HepG2 (cell line): ENCODE results near the gene TMEM209. TPM values are rescaled to one million over a fixed set of nuclear protein-coding genes. Genes with fewer than 3 reads are reported as not detected.
A peak's percentile ranks its signal among the peaks of the same experiment; 100 is the strongest.

ENCODE experiments used
- ATAC-seq: fragments of 200-7000 bp; cut with Tn5 transposase; 3 replicates; pipeline ENCODE4 v1.9.1; 2020; ENCODE audit warnings: mild to moderate bottlenecking, moderate library complexity
- BruUV-seq: library from RNA; stranded (reverse); fragments of 400-500 nt; replicated peaks from 2 replicates; lab custom pipeline; 2021; lab: Mats Ljungman, UMichigan
- CTCF ChIA-PET: fragments of 300-600 bp; formaldehyde crosslinking; extraction: SDS; loops from one replicate; lab custom pipeline; 2021; ENCODE audit warnings: low total read pairs, inconsistent platforms, low intra/inter-chr PET ratio; lab: Yijun Ruan, JAX
- POLR2A ChIA-PET: fragments of 350-600 bp; sonication (Branson Sonifier 250); formaldehyde crosslinking; loops from one replicate; lab custom pipeline; 2020; ENCODE audit warnings: antibody characterized with exemption, inconsistent platforms; lab: Yijun Ruan, JAX
- DNase-seq: peaks from one replicate; pipeline ENCODE4 v3.0.0-alpha.2; 2015; ENCODE audit warnings: low spot score
- FAIRE-seq: peaks from 3 replicates; lab custom pipeline; 2011; peaks lifted over from hg19 to GRCh38; lab: Jason Lieb, UNC
- H2AFZ ChIP-seq: one replicate; pipeline ENCODE4 v1.6.1; 2011; ENCODE audit warnings: low read length, inconsistent platforms
- H3K27ac ChIP-seq: fragments of 300-600 bp; 3 replicates; pipeline ENCODE4 v1.8.0; 2011; ENCODE audit warnings: mixed run types, mild to moderate bottlenecking, mixed read lengths, low read length, inconsistent platforms; ENCODE audit not compliant: insufficient read depth; ENCODE audit errors: extremely low read length
- H3K27me3 ChIP-seq, 2 experiments: fragments of 200-600 bp in 1 of 2; 2 replicates in 1 of 2; 3 replicates in 1 of 2; pipeline versions ENCODE4 v1.6.0 to v1.8.0; 2011; ENCODE audit warnings: low read length in 2 of 2, mild to moderate bottlenecking in 2 of 2, moderate library complexity in 2 of 2, inconsistent platforms in 1 of 2; ENCODE audit not compliant: insufficient read depth in 2 of 2, control insufficient read depth in 1 of 2
- H3K36me3 ChIP-seq, 2 experiments: fragments of 200-600 bp in 1 of 2; replicated peaks in 1 of 2; 2 replicates in 1 of 2; 3 replicates in 1 of 2; pipeline versions ENCODE4 v1.5.1 to v1.8.0; 2011; ENCODE audit warnings: low read length in 2 of 2, inconsistent platforms in 1 of 2; ENCODE audit not compliant: insufficient read depth in 2 of 2, control insufficient read depth in 1 of 2
- H3K4me1 ChIP-seq: 2 replicates; pipeline ENCODE4 v1.5.1; 2012; ENCODE audit warnings: low read length, inconsistent platforms; ENCODE audit not compliant: insufficient read depth
- H3K4me2 ChIP-seq: 2 replicates; pipeline ENCODE4 v1.6.0; 2011; ENCODE audit warnings: low read depth, low read length, inconsistent platforms
- H3K4me3 ChIP-seq, 3 experiments: fragments of 200-600 bp in 1 of 3; sonication (generic), shearing (Covaris generic) in 1 of 3; replicated peaks in 1 of 3; 2 replicates each; pipeline ENCODE4 v1.5.1; 2011 to 2016; ENCODE audit warnings: low read length in 3 of 3, inconsistent platforms in 2 of 3, low read depth in 2 of 3, mild to moderate bottlenecking in 2 of 3, control low read depth in 1 of 3, mixed read lengths in 1 of 3; ENCODE audit not compliant: insufficient read depth in 1 of 3
- H3K79me2 ChIP-seq: one replicate; pipeline ENCODE4 v1.6.1; 2011; ENCODE audit warnings: low read length, inconsistent platforms; ENCODE audit not compliant: insufficient read depth
- H3K9ac ChIP-seq: 2 replicates; pipeline ENCODE4 v1.6.0; 2011; ENCODE audit warnings: mild to moderate bottlenecking, low read depth, low read length, inconsistent platforms; ENCODE audit not compliant: insufficient read depth
- H3K9me3 ChIP-seq: 2 replicates; pipeline ENCODE4 v1.5.1; 2012; ENCODE audit warnings: mild to moderate bottlenecking, low read length
- H4K20me1 ChIP-seq: 2 replicates; pipeline ENCODE4 v1.6.0; 2011; ENCODE audit warnings: inconsistent platforms, mild to moderate bottlenecking, low read length, moderate library complexity; ENCODE audit not compliant: insufficient read depth
- CCAR2 ChIP-seq: fragments of 200-400 bp; formaldehyde crosslinking; optimal IDR thresholded peaks from 2 replicates; pipeline ENCODE3; 2018; ENCODE audit warnings: low read depth, mild to moderate bottlenecking, low read length, moderate library complexity
- GATA4 ChIP-seq: sonication (generic); IDR thresholded peaks from 2 replicates; pipeline ENCODE4 v1.6.1; 2016; ENCODE audit warnings: antibody characterized with exemption, low read depth, borderline replicate concordance
- GATAD2A ChIP-seq: IDR thresholded peaks from 2 replicates; pipeline ENCODE4 v1.6.1; 2016
- MXD1 ChIP-seq: sonication (generic); formaldehyde crosslinking; IDR thresholded peaks from 2 replicates; pipeline ENCODE4 v1.4.0; 2020; ENCODE audit warnings: mild to moderate bottlenecking, missing genetic modification reagents
- NFKB2 ChIP-seq: sonication (generic); formaldehyde crosslinking; IDR thresholded peaks from 2 replicates; pipeline ENCODE4 v1.4.0; 2020; ENCODE audit warnings: missing genetic modification reagents, borderline replicate concordance
- SKIL ChIP-seq: sonication (generic); formaldehyde crosslinking; IDR thresholded peaks from 2 replicates; pipeline ENCODE4 v1.8.0; 2022; ENCODE audit warnings: missing genetic modification reagents, mild to moderate bottlenecking, moderate library complexity, borderline replicate concordance
- ZNF207 ChIP-seq: fragments of 450-650 bp; IDR thresholded peaks from 2 replicates; pipeline ENCODE4 v1.6.1; 2016; ENCODE audit warnings: antibody characterized with exemption, borderline replicate concordance
- ZNF430 ChIP-seq: sonication (generic); formaldehyde crosslinking; IDR thresholded peaks from 2 replicates; pipeline ENCODE4 v1.9.0; 2021; ENCODE audit warnings: mild to moderate bottlenecking, missing genetic modification reagents
- WGBS: methylation state at CpG from one replicate; pipeline ENCODE4 v1.1.6; 2017; ENCODE audit warnings: low lambda C conversion rate; 5-methylcytosine and 5-hydroxymethylcytosine counted together
- in situ Hi-C: cut with HindIII; loops from 2 replicates; pipeline ENCODE4 v1.10.0; 2017; ENCODE audit warnings: low pct_unique_long_range_greater_than_20kb; ENCODE audit not compliant: extremely low pct_ligation_motif_present
- intact Hi-C: fragments of 100-400 bp; cut with micrococcal nuclease; formaldehyde crosslinking; loops from one replicate; pipeline ENCODE4 v1.10.0; 2022; ENCODE audit not compliant: unreplicated experiment
- polyA plus RNA-seq, 8 experiments: library from polyadenylated mRNA; depleted of rRNA in 3 of 8; stranded (reverse) in 7 of 8; unstranded in 1 of 8; fragments of >200 nt; fragmentation: Illumina TruSeq in 4 of 8; extraction: Trizol in 4 of 8; gene quantifications; 2 replicates each; pipeline versions ENCODE4 v1.2.1 to v1.2.3, GENCODE V29; 2011 to 2016; ENCODE audit warnings: low read depth in 4 of 8, missing spikeins in 1 of 8, mixed read lengths in 1 of 8; ENCODE audit not compliant: insufficient read depth in 1 of 8
- total RNA-seq, 5 experiments: library from RNA; depleted of rRNA; stranded (reverse); fragments of >200 nt; fragmentation: Illumina TruSeq; extraction: Trizol; gene quantifications; 2 replicates each; pipeline ENCODE4 v1.2.3, GENCODE V29; 2016; ENCODE audit warnings: low read depth in 1 of 5
- TF ChIP-seq, protein P1 (sequence below), 2 experiments: sonication (generic) in 1 of 2; formaldehyde crosslinking in 1 of 2; IDR thresholded peaks; 2 replicates each; pipeline versions ENCODE4 v1.4.0 to v1.6.1; 2018 to 2020; ENCODE audit warnings: missing genetic modification reagents in 2 of 2, borderline replicate concordance in 1 of 2, low read depth in 1 of 2, mild to moderate bottlenecking in 1 of 2, missing biosample characterization in 1 of 2

TMEM209 gene
- total and polyA plus RNA-seq, 2 of the 13 experiments (the other 11 are each of a cell fraction or from before 2014, with no cell fraction given): 14.5 to 15.6 TPM

GRCh38 chr7:130153211-130153908 is 51.8 kb downstream of the TMEM209 start (continued):
- 0 out of 2 replicates have a peak, but pooled peaks have one; percentile 4 for TF ChIP-seq MXD1 (CRISPR knock-in tag)
- no peak for TF ChIP-seq CCAR2
- TF ChIP-seq NFKB2 (CRISPR knock-in tag): no peak
- no peak for TF ChIP-seq GATA4
- no peak for TF ChIP-seq GATAD2A (CRISPR knock-in tag)
- no peak for TF ChIP-seq ZNF430 (CRISPR knock-in tag)

GRCh38 chr7:130152493-130153210 is 52.6 kb downstream of the TMEM209 start:
- Histone ChIP-seq H3K4me1 (peaks cover 16% of the 10 kb centered on the region), H4K20me1 (no peaks in the 10 kb centered on the region), H3K36me3 (no peaks in the 10 kb centered on the region), H3K4me3 (no peak overlapping the region), H3K27ac (no peak overlapping the region), H3K9ac (no peak overlapping the region), H3K79me2 (no peaks in the 10 kb centered on the region), H3K27me3 (no peaks in the 10 kb centered on the region), H3K9me3 (no peaks in the 10 kb centered on the region), H2AFZ (no peak overlapping the region), H3K4me2 (no peak overlapping the region)
- POLR2A ChIA-PET: no interaction called here
- DNase-seq: no peak
- CTCF ChIA-PET: no interaction called here
- ATAC-seq: no peak
- in situ Hi-C loops: no loop called here
- no TSS peak for BruUV-seq
- 91% methylated on average over 14 of the region's 17 CpGs for WGBS
- peak; percentile 21 for FAIRE-seq
- intact Hi-C loops: loop anchor here (5.0 kb wide), 1 partner anchor 80 kb away; the partner anchor contains the start of gene KLHDC10
- TF ChIP-seq, protein P1, sequence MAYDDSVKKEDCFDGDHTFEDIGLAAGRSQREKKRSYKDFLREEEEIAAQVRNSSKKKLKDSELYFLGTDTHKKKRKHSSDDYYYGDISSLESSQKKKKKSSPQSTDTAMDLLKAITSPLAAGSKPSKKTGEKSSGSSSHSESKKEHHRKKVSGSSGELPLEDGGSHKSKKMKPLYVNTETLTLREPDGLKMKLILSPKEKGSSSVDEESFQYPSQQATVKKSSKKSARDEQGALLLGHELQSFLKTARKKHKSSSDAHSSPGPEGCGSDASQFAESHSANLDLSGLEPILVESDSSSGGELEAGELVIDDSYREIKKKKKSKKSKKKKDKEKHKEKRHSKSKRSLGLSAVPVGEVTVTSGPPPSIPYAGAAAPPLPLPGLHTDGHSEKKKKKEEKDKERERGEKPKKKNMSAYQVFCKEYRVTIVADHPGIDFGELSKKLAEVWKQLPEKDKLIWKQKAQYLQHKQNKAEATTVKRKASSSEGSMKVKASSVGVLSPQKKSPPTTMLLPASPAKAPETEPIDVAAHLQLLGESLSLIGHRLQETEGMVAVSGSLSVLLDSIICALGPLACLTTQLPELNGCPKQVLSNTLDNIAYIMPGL (CRISPR knock-in tag; IDR thresholded peaks at IDR 0.05; ENCODE audit: borderline replicate concordance in 1 of 2, low read depth in 1 of 2): no peak
- TF ChIP-seq SKIL (CRISPR knock-in tag) (0 out of 2 replicates have a peak, but pooled peaks have one; percentile 17), ZNF207 (0 out of 2 replicates have a peak, but pooled peaks have one; percentile 45)
